HG03565 (cell line): ENCODE measurements around the gene NTRK2.

ENCODE experiments used
- ATAC-seq: cut with Tn5 transposase; IDR thresholded peaks from one replicate; pipeline ENCODE4 v1.9.1; 2021; ENCODE audit warnings: mild to moderate bottlenecking, moderate library complexity; ENCODE audit not compliant: unreplicated experiment

NTRK2 gene

DNA sequence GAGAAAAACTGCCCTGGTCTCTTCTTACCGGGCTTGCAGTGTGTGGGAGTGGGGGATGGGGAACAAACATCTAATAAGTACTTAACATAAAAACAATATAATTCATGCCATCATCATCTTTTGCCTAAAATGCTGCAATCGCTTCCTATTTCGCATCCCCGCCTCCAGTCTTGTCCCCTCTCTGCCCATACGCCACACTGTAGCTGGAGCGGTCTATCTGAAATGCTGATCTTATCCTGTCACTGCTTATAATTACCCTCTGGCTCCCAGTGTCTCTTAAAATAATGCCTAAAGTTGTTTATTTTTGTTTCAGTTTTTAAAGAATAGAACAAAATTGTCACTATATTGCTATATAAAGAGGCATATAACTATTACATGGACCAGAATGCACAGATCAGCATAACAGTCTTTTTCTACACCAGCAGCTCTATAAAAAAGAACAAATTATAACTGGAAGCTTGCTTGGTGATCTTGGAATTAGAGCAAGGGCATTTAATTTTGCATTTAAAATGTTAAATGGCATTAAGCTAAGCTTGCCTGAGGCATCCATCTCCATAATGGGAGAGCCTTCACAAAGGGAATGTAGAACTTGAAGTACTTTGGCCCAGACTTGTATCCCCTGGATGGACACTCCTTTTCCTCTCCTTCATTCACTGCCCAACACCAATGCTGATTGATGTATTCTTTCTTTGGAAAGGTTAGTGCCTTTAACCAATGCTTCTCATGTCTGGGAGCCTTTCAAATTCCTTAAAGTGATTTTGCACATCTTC lies 12.2 kb downstream of the NTRK2 start:
- no peak for ATAC-seq

DNA sequence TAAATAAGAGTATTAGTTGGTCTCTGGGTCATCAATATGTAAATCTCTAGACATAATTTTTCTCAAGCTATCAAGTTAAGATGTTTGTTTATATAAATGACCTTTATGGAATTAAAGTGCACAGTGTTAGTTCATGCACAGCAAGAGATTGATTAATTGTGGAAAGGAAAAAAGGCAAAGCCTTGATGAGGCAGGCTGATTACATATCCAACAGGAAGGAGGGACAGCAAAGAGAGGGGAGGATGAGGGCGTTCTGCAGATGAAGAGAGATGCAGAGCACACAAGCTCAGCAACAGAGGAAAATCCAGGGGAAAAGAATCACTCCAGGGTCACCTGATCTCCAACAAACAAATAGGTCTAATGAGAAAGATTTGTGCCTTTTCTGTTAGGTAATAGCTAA lies 16.5 kb downstream of the NTRK2 start:
- no peak for ATAC-seq

DNA sequence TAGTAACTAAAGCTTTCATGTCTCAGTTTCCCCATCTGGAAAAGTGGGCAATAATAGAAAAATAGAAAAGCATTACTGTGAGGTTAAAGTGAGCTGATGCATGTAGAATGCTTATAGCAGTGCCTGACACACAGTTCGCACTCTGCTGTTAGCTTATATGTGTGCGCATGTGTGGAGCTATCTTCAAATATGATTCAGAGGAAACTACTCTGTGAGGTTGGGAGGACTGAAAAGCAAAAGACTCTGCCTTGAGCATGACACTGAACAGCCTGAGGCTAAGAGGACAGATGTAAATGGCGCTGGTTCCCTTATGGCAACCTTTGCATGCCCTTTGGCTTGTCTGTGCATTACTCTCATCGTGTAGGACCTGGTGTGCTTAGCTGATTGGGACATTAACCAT lies 19.4 kb downstream of the NTRK2 start:
- ATAC-seq, result no peak

DNA sequence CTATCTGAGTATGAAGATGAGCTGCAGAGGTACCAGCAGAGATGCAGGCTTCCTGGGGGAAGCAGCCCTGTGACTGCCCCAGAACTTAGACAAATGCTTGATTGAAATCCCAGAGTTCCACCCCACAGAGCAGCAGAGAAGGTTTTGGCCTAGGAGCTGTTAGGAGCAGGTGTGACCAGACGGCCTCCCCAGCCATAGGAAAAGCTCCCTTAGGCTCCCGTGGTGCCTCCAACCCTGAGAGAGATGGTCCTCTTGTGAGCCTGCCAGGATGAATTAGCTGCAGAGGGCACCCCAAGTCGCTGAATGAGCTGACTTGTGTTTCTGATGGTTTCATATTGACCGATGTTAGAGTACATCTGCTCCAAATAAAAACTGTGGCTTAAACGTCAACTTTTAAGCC lies 22.1 kb downstream of the NTRK2 start:
- no peak for ATAC-seq

DNA sequence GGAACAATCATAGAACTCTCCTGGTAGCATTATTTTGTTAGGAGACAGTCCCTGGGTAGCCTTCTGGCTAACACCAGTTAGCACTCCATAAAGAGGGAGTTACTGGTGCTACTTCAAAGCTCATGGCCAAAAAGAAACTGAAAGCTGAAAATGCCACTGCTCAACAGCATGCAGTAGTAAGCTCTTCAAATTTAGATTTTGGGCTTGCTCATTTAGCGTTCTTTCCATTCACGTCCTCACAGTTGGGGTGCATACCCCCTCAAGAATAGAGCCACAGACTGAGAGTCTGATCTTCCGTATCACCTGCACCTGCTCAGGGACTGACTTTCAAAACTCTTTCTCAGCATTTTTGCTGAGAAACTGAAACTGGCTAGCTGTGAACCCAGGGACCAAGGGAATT lies 24.7 kb downstream of the NTRK2 start:
- ATAC-seq, result peak; percentile 77

DNA sequence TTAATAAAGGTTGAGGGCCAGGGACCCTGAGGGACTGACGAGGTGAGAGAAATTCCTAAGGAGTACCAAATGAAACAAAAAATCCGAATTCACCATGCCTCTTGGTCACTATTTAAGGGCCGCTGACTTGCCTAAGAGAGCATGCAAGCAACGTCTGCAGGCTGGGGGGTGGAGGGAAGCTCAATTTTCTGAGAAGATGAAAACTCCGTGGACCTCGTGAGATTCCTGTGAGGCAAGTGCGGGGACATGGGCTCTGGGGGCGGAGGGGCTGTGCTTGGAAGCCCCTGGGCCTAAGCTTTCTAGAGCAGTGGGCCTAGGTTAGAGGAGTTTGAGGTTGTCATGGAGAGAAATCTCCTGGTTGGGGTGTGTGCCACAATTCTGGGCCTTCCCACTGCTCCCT lies 27.5 kb downstream of the NTRK2 start:
- no peak for ATAC-seq

DNA sequence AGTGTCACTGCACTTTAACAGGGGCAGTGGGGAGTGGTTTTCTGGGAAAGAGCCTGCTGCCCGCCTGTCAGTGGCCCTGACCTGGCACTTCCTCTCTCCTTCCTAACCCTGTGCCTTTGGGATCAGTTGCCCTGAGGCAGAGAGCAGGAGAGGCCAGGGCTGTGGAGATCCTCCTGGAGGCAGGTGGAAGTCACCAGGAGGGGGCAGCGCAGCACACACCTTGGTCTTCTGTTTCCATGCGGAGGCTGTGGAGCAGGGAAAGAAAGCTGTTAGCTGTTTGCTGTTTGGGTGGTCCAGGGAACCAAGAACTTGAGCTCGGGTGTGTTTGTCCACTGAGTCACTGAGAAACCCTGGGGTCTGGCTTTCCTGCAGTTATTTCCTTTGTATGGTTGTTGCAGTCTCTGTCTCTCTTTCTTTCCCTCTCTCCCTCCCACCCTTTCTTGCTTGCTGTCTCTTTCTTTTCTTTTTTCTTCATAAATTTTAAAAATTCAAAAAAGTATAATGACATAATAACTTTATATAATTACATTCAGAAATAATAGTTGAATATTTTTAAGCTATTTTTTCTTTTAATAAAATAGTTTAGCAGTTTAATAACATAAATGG lies 28.1 kb downstream of the NTRK2 start:
- ATAC-seq, result no peak

DNA sequence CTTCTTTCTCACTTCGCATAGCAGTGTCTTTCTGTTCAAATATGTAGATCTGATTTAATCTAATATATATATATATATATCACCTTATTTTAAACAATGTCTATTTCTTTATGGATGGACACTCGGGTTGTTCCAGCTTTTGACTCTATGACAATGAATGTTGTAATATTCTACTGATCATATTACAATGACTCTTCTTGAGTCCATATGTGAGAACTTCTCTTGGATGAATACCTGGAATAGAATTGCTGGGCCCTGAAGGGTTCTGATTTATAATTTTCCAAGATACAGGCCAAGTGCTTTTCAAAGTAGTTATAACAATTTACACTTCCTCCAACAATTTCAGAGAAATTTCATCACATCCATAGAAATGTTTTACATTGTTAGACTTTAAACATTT lies 28.8 kb downstream of the NTRK2 start:
- ATAC-seq, result no peak

DNA sequence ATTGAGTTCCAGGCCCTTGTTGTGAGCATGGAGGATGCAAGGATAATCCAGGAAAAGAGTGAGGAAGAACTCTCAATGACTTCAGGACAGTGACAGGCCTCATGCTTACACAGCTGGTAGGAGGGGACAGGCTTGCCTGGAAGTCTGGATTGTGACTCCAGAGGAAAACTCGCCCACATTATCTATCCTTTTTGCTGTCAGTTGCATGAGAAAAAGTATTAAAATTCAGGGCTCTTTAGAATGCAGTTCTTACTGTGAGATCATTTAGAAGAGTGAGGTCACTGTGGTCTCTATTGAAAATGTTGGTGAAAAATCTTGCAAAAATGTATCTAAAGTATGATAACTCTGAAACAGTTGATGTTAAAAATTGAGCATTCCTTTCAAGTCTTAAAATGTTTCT lies 30.5 kb downstream of the NTRK2 start:
- ATAC-seq, result no peak

DNA sequence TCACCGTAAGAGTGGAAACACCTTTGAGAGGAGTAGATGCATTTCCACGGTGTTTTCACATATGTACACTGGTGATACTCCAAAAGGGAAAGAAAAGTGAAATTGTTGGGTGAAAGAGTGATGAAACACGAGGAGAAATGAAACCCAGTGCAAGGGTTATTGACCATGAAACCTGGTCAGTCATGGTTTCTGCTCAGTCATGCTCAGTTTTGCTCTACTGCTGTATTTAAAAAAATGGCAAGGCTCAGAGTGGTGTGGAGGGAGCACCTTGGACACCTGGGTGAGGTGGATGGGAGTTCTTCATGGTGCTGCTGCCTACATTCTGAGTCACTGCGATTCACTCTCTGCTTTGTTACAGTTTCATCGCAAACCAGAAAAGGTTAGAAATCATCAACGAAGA lies 32.3 kb downstream of the NTRK2 start:
- ATAC-seq, result peak; percentile 85

DNA sequence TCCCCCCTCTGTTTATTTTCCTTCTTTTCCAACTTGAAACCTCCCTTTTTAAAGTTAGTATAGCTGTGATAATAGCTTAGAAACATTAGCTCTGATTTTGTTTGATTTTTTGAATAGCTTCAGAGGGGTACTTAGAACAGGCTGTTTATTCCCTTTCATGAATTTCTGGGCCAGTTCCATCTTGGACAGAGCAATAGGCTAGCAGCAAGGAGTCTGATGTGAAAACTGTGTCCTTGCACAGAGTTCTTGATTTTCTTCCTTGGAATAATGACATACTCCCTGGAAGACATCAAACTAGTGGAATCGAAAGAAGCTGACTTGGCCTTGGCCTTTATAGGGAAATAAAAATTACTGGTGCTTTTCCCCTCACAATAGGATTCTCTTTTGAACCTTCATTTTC lies 32.9 kb downstream of the NTRK2 start:
- ATAC-seq, result no peak

DNA sequence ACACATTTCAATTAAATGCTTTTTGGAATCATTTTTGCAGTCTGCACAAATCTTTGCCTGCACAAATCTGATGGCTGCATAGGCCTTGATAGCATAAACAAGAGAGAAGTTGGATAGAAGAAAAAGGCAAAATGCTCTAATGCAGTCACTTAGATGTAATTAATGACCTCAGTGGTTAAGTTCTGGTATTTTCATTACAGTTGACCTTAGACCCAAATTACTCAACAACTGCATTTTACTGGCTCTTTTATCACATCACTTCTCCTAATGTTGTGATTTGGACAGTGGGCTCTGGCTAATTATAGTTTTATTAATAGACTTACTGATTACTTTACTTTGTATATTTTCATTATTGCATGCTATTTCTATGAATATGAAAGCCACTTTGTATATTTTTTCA lies 34.3 kb downstream of the NTRK2 start:
- no peak for ATAC-seq

DNA sequence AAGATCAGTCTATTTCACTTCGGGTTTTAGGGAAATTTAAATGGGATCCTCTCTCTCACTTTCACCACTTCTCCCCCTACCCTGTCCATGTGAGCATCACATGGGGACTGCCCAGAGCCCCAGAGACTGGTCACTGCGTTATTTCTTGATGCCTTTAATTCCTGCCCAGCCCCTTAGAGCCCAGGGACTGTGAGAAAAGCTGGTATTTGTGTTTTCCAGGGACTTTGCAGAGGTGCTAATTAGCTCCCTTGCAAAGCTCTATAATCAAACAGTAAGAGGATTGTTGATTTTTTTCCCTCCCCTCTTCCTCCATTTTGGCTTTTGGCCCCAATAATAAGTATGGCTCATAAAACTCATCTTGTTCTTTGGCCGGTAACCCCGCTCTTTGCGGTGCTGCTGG lies 35.6 kb downstream of the NTRK2 start:
- ATAC-seq, result no peak

DNA sequence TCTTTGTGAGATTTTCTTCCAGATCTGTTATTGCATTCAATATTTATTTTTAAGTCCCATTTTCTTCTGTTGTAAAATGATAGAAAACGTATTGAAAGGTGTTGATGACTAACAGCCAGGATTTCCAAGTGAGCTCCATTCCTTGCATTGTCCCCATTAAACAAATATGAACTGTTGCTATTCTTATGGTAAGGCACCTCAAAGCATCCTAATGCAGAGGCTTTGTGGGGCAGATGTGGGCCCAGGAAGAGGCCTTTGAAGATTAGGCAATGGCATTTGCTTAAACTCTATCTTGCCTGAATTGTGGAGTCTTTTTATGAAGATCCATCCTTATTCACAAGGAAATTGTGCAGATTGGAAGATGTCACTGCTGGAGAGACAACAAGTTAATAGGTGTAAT lies 38.9 kb downstream of the NTRK2 start:
- no peak for ATAC-seq

DNA sequence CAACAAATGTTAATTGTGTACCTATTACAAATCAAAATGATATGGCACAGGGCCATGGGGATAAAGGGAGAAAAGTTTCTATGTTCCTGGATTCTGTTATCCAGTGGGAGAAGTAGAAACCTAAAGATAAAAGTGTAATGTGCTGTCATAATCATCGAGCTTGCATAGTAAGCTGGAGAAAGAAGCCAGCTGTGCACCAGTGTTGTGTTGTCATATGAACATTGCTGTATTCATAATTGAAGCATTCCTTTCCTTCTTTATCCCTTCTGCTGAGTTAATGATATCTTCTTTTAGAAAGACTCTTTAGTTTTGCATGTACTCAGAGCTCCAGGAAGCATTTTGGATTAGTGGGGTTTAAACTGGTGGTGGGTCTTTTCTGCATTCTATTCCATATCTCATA lies 39.5 kb downstream of the NTRK2 start:
- no peak for ATAC-seq

DNA sequence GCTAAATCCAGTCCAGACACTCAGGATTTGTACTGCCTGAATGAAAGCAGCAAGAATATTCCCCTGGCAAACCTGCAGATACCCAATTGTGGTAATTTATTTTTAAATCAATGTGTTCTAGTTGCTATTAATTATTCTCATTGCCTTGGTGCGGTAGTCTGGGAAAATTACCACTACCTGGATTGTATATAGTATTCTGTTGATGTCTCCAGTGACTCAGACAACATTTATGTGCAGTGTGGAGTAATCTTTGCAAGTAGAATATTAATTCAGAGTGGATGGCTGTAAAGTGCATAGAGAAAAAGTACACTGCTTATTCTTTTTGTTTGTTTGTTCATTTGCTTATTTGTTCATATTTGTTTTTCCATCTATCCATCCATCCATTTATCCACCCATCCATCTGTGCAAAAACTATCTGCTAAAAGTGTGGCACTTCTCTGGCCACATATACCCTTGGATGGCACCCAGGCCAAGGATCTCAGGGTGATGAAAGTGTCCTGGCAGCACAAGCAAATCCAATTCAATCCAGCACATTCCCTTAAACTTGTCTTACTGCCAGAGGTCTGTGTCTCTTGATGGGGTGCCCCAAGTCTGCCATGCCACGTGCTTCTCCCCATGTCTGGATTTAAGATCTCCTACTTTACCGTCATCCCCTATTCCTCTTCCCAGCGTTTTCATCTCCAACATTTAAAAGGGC lies 41.3 kb downstream of the NTRK2 start:
- no peak for ATAC-seq

DNA sequence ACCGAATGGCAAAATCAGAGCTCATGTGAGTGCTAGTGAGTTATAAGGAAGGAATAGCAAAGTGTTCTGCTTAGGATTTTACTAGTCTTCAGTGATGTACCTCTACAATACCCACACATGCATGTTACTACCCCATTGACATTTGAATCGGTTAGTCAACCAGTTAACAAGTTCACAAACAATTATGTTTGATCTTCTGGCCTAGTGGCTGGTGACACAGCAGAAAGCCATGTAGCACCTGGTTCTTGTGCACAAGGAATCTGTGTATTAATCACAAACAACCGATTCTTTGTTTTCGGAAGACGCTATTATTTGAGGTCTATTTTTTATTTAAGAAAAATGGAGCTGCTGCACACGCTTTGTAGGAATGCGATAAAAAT lies 41.9 kb downstream of the NTRK2 start:
- no peak for ATAC-seq

DNA sequence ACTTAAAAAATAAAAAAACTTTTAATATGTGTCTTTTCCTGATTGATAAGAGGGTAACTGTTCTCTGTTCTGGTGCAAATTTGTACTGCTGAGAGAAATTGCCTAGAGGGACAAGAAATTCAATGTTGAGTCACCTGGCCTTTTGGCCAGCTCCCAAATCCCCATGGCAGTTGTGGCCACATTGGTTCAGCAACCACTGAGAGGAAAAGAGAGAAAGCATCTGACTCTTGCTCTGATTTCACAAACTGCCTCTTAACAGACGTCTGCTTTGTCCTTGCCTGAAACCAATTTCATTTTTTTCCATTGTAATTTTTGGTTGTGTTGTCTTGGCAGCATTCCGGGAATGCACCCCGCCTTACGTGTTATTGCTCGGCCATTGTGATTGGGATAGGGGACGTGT lies 42.4 kb downstream of the NTRK2 start:
- no peak for ATAC-seq

DNA sequence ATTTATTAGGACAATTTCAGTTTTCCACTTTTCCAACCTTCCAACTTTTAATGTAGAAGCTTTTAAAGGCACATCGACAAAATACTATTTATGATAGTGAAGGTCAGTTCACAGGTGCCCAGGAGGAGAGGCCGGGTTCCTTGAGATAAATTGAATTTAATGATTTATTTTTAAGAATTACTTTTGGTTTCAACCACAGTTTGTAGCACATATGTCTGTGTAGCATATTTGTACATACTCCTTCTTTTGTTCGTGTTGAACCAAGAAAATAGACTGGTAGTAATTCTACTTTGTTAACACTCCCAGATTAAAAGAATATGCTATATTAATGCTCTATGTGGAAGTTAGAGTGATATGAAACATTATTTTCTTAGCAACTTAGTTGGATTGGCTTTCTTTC lies 46.7 kb downstream of the NTRK2 start:
- no peak for ATAC-seq

DNA sequence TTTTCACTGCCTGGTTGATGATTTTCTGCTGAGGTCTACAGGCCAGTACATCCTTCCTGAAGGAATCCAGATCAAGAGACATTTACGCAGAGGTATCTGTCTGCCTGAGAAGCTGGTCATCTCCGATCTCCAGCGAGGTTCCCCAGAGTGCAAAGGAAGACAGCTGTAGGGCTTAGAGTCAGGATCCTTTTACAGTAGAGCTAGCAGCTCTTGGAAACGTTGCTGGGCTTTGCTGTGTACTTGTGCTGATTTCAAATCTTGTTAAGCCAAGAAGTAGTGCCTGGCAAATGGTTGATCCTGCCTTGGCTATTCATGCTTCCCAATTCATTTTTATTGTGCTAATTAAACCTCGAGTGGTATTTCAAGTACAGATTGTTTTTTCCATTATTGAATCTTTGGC lies 48.9 kb downstream of the NTRK2 start:
- ATAC-seq, result no peak

DNA sequence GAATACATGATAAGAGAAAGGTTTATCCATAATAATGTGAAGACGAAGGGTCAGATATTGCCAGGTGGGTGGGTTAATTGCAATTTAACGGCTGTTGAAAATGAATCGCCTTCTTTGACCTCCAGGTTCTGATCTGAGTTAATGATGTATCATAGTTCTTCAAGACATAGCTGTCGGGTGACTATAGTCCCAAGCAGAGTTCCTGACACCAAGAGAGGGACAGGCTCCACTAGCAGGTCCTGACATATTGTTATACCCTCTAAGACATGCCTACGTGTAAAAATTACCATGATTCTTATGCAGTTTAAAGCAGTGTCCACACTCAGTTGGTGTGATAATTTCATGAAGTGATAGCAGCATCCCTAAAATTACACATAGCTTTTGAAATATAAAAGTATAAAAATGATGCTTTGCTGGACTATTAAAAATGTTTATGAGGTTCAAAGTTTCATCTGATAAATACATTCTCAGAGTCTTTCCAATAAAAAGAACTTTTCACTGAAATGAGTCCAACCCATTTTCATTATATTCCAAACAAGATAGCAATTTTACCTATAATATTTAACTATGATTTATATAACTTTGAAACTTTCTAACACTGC lies 53.0 kb downstream of the NTRK2 start:
- ATAC-seq, result no peak

DNA sequence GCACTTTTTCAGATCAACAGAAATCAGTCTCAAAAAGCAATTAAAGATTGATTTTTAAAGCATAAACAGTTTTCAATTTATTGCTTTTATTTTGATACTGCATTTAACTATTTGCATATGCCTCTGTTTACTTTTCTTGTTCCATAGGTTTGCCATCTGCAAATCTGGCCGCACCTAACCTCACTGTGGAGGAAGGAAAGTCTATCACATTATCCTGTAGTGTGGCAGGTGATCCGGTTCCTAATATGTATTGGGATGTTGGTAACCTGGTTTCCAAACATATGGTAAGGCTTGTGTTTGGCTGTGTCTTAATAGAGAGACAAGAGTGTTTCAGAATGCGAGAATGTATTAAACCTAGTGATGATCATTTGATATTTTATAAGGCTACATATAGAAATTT lies 53.9 kb downstream of the NTRK2 start:
- ATAC-seq, result no peak
